HEK293 (cell line): Measurements from ENCODE around the gene GPR39.

Experiments used
- CTCF ChIA-PET: fragments of 350-600 bp; formaldehyde crosslinking; extraction: SDS; loops from one replicate; lab custom pipeline; 2021; ENCODE audit warnings: antibody characterized with exemption; lab: Yijun Ruan, JAX
- POLR2A ChIA-PET: fragments of 300-600 bp; formaldehyde crosslinking; extraction: SDS; loops from one replicate; lab custom pipeline; 2020; ENCODE audit warnings: antibody characterized with exemption, inconsistent platforms; lab: Yijun Ruan, JAX
- H3K27ac ChIP-seq: fragments of 200-500 bp; sonication (Bioruptor generic); 2 replicates; pipeline ENCODE4 v1.5.1; 2014; ENCODE audit warnings: low read depth, low read length, control low read depth, inconsistent platforms; ENCODE audit errors: extremely low read depth
- H3K36me3 ChIP-seq, 2 experiments: fragments of 200-500 bp in 1 of 2; sonication (Bioruptor generic) in 1 of 2; 1 replicate in 1 of 2; 2 replicates in 1 of 2; pipeline ENCODE4 v1.5.1; 2014 to 2017; ENCODE audit warnings: inconsistent platforms in 2 of 2, low read length in 2 of 2; ENCODE audit not compliant: control insufficient read depth in 2 of 2, insufficient read depth in 1 of 2
- H3K4me1 ChIP-seq: fragments of 200-500 bp; sonication (Bioruptor generic); 2 replicates; pipeline ENCODE4 v1.5.1; 2014; ENCODE audit warnings: mild to moderate bottlenecking, low read length, inconsistent platforms; ENCODE audit not compliant: control insufficient read depth, insufficient read depth
- H3K4me3 ChIP-seq: 2 replicates; pipeline ENCODE4 v1.5.1; 2011; ENCODE audit warnings: low read depth, mild to moderate bottlenecking, control low read depth, low read length, moderate library complexity
- H3K9me3 ChIP-seq: fragments of 200-500 bp; sonication (Bioruptor generic); 2 replicates; pipeline ENCODE4 v1.5.1; 2014; ENCODE audit warnings: low read depth, low read length, inconsistent platforms; ENCODE audit not compliant: control insufficient read depth, insufficient read depth
- GLI4 ChIP-seq: fragments of 450-650 bp; formaldehyde crosslinking; IDR thresholded peaks from 2 replicates; pipeline ENCODE4 v1.5.1; 2016; ENCODE audit warnings: missing biosample characterization, missing genetic modification characterization
- KLF16 ChIP-seq: fragments of 450-650 bp; formaldehyde crosslinking; IDR thresholded peaks from 2 replicates; pipeline ENCODE4 v1.5.1; 2017; ENCODE audit warnings: missing biosample characterization, missing genetic modification characterization
- KLF9 ChIP-seq: fragments of 450-650 bp; formaldehyde crosslinking; IDR thresholded peaks from 2 replicates; pipeline ENCODE4 v1.5.1; 2016; ENCODE audit warnings: missing biosample characterization, missing genetic modification characterization, low read depth
- MZF1 ChIP-seq: fragments of 450-650 bp; formaldehyde crosslinking; IDR thresholded peaks from 2 replicates; pipeline ENCODE4 v1.5.1; 2017; ENCODE audit warnings: missing biosample characterization, missing genetic modification characterization, borderline replicate concordance
- ZBTB20 ChIP-seq: fragments of 450-650 bp; formaldehyde crosslinking; IDR thresholded peaks from 2 replicates; pipeline ENCODE4 v1.5.1; 2016; ENCODE audit warnings: missing biosample characterization, missing genetic modification characterization
- ZBTB7A ChIP-seq: fragments of 450-650 bp; formaldehyde crosslinking; IDR thresholded peaks from 2 replicates; pipeline ENCODE4 v1.5.1; 2016; ENCODE audit warnings: low read depth, missing biosample characterization, missing genetic modification characterization
- ZFP69B ChIP-seq: fragments of 450-650 bp; formaldehyde crosslinking; IDR thresholded peaks from 2 replicates; pipeline ENCODE4 v1.5.1; 2016; ENCODE audit warnings: missing biosample characterization, missing genetic modification characterization
- ZNF169 ChIP-seq: fragments of 450-650 bp; formaldehyde crosslinking; IDR thresholded peaks from 2 replicates; pipeline ENCODE4 v1.5.1; 2016; ENCODE audit warnings: missing biosample characterization, missing genetic modification characterization
- ZNF221 ChIP-seq: fragments of 450-650 bp; formaldehyde crosslinking; IDR thresholded peaks from 2 replicates; pipeline ENCODE4 v1.5.1; 2017; ENCODE audit warnings: missing biosample characterization, missing genetic modification characterization, borderline replicate concordance
- ZNF48 ChIP-seq: fragments of 450-650 bp; formaldehyde crosslinking; IDR thresholded peaks from 2 replicates; pipeline ENCODE4 v1.5.1; 2016; ENCODE audit warnings: missing biosample characterization, missing genetic modification characterization
- ZNF514 ChIP-seq: fragments of 450-650 bp; formaldehyde crosslinking; IDR thresholded peaks from 2 replicates; pipeline ENCODE4 v1.5.1; 2016; ENCODE audit warnings: missing biosample characterization, missing genetic modification characterization
- ZNF747 ChIP-seq: fragments of 450-650 bp; formaldehyde crosslinking; IDR thresholded peaks from 2 replicates; pipeline ENCODE4 v1.5.1; 2016; ENCODE audit warnings: missing biosample characterization, missing genetic modification characterization
- ZNF792 ChIP-seq: fragments of 450-650 bp; formaldehyde crosslinking; IDR thresholded peaks from 2 replicates; pipeline ENCODE4 v1.5.1; 2016; ENCODE audit warnings: missing biosample characterization, missing genetic modification characterization
- ZXDB ChIP-seq: fragments of 450-650 bp; formaldehyde crosslinking; IDR thresholded peaks from 2 replicates; pipeline ENCODE4 v1.5.1; 2016; ENCODE audit warnings: missing biosample characterization, missing genetic modification characterization
- TF ChIP-seq, protein P1 (sequence below): fragments of 450-650 bp; formaldehyde crosslinking; IDR thresholded peaks from 2 replicates; pipeline ENCODE4 v1.5.1; 2016; ENCODE audit warnings: missing biosample characterization, missing genetic modification characterization
- TF ChIP-seq, protein P2 (sequence below): fragments of 450-650 bp; formaldehyde crosslinking; IDR thresholded peaks from 2 replicates; pipeline ENCODE4 v1.5.1; 2016; ENCODE audit warnings: missing biosample characterization, missing genetic modification characterization
- TF ChIP-seq, protein P3 (sequence below): fragments of 450-650 bp; formaldehyde crosslinking; IDR thresholded peaks from 2 replicates; pipeline ENCODE4 v1.5.1; 2017; ENCODE audit warnings: missing biosample characterization, missing genetic modification characterization
- TF ChIP-seq, protein P4 (sequence below): fragments of 450-650 bp; IDR thresholded peaks from 2 replicates; pipeline ENCODE4 v1.5.1; 2018; ENCODE audit warnings: missing biosample characterization, mild to moderate bottlenecking, missing genetic modification characterization
- TF ChIP-seq, protein P5 (sequence below): fragments of 450-650 bp; formaldehyde crosslinking; IDR thresholded peaks from 2 replicates; pipeline ENCODE4; 2016; ENCODE audit warnings: missing biosample characterization, missing genetic modification characterization

The GPR39 gene

DNA sequence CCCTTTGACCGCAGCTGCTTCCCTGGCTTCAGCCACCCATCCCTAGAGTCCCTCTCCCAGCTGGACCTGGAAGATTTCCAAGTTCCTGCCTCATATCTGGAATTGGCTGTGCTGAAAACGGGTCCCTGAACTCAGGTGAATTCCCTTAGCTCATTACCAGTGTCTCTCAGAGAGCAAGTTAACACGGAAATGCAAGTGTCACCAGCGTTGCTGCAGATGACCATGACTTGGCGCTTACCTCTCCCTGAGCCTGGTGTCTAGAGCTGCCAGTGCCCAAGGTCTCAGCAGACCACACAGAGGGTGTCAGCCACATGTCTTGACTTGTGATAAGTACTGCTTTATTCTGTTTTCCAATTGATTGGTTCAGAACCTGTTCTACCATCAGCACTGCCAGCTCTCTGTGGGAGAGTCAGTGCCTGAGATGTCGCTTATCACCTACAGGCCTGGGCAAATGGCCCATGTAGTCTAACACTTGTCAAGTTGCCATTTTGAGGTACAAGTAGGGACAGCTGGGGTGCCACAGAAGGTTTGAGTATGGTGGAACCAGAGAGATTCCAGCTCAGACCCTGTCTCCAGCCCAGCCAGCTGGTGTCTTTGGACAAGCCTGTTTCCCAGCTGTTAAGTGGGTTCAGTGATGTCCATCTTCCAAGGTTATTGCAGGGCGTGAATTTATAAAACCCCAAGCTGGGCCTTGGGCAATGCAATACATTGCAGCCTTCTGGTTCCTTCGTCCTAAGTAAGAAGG, 204.7 kb downstream of the GPR39 start:
- no peak for TF ChIP-seq ZFP69B (tag by site-specific recombination)
- no peak for TF ChIP-seq ZNF792 (tag by site-specific recombination)
- TF ChIP-seq, protein P1, sequence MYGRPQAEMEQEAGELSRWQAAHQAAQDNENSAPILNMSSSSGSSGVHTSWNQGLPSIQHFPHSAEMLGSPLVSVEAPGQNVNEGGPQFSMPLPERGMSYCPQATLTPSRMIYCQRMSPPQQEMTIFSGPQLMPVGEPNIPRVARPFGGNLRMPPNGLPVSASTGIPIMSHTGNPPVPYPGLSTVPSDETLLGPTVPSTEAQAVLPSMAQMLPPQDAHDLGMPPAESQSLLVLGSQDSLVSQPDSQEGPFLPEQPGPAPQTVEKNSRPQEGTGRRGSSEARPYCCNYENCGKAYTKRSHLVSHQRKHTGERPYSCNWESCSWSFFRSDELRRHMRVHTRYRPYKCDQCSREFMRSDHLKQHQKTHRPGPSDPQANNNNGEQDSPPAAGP = no peak
- TF ChIP-seq, protein P2, sequence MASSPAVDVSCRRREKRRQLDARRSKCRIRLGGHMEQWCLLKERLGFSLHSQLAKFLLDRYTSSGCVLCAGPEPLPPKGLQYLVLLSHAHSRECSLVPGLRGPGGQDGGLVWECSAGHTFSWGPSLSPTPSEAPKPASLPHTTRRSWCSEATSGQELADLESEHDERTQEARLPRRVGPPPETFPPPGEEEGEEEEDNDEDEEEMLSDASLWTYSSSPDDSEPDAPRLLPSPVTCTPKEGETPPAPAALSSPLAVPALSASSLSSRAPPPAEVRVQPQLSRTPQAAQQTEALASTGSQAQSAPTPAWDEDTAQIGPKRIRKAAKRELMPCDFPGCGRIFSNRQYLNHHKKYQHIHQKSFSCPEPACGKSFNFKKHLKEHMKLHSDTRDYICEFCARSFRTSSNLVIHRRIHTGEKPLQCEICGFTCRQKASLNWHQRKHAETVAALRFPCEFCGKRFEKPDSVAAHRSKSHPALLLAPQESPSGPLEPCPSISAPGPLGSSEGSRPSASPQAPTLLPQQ = no peak
- POLR2A ChIA-PET = no interaction called here
- H3K9me3 ChIP-seq = no peaks in the 10 kb centered on the region
- no peaks in the 10 kb centered on the region for H3K4me1 ChIP-seq
- H3K36me3 ChIP-seq = no peaks in the 10 kb centered on the region
- CTCF ChIA-PET = interaction anchor here (0.6 kb wide), 1 partner anchor 792 kb away, joined by 3 read pairs; no protein-coding TSS in a partner anchor
- H3K27ac ChIP-seq = no peak overlapping the region
- H3K4me3 ChIP-seq = no peak overlapping the region

DNA sequence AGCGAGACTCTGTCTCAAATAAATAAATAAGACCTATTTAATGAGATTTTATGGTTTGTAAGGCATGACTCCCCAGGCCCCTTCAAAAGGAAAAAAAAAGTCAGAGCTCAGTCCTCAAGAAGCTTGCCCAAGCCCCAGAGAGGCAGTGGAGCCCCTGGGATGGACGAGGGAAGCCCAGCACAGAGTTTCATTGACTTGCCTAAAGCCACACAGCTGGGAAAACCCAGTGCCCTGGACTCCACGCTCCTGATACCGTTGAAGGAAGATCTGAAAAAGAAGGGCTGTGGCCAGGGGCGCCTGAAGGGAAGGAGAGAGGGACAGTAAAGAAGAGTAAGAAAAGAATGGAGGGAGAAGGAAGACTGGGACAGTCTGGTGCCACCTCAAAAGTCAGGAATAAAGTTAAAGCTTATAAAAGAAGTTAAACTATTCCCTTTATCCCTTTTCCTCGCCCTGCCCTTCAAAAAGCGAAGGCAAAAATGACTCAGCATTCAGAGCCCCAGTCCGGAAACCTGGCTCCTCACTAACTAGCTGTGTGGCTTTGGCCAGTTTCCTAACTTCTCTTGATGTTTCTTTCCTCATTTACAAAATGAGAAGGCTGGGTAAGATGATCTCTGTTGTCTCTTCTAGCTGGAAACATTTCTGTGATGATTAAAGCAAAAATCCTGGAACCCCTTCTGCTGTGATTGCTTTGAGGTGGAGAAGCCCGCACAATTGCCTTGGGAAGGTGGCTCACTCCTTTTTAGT, 206.7 kb downstream of the GPR39 start:
- H3K9me3 ChIP-seq = no peaks in the 10 kb centered on the region

More for the DNA sequence above, 206.7 kb downstream of the GPR39 start:
- no peaks in the 10 kb centered on the region for H3K36me3 ChIP-seq
- H3K4me3 ChIP-seq = no peak overlapping the region
- no peak overlapping the region for H3K27ac ChIP-seq
- H3K4me1 ChIP-seq = no peaks in the 10 kb centered on the region
- TF ChIP-seq KLF9 (tag by site-specific recombination) = no peak
- TF ChIP-seq GLI4 (tag by site-specific recombination) = no peak
- no peak for TF ChIP-seq ZNF514 (tag by site-specific recombination)
- TF ChIP-seq ZNF48 = no peak
- TF ChIP-seq ZXDB (tag by site-specific recombination) = no peak
- TF ChIP-seq, protein P3, sequence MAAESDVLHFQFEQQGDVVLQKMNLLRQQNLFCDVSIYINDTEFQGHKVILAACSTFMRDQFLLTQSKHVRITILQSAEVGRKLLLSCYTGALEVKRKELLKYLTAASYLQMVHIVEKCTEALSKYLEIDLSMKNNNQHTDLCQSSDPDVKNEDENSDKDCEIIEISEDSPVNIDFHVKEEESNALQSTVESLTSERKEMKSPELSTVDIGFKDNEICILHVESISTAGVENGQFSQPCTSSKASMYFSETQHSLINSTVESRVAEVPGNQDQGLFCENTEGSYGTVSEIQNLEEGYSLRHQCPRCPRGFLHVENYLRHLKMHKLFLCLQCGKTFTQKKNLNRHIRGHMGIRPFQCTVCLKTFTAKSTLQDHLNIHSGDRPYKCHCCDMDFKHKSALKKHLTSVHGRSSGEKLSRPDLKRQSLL (tag by site-specific recombination) = no peak
- TF ChIP-seq ZNF221 (tag by site-specific recombination) = no peak
- TF ChIP-seq ZNF169 = no peak
- no peak for TF ChIP-seq ZBTB7A (tag by site-specific recombination)
- no peak for TF ChIP-seq ZFP69B (tag by site-specific recombination)
- TF ChIP-seq, protein P4, sequence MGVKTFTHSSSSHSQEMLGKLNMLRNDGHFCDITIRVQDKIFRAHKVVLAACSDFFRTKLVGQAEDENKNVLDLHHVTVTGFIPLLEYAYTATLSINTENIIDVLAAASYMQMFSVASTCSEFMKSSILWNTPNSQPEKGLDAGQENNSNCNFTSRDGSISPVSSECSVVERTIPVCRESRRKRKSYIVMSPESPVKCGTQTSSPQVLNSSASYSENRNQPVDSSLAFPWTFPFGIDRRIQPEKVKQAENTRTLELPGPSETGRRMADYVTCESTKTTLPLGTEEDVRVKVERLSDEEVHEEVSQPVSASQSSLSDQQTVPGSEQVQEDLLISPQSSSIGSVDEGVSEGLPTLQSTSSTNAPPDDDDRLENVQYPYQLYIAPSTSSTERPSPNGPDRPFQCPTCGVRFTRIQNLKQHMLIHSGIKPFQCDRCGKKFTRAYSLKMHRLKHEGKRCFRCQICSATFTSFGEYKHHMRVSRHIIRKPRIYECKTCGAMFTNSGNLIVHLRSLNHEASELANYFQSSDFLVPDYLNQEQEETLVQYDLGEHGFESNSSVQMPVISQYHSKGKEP (tag by site-specific recombination) = no peak
- TF ChIP-seq ZNF747 (tag by site-specific recombination) = no peak
- no peak for TF ChIP-seq ZBTB20 (tag by site-specific recombination)
- no peak for TF ChIP-seq KLF16 (tag by site-specific recombination)
- TF ChIP-seq, protein P5, sequence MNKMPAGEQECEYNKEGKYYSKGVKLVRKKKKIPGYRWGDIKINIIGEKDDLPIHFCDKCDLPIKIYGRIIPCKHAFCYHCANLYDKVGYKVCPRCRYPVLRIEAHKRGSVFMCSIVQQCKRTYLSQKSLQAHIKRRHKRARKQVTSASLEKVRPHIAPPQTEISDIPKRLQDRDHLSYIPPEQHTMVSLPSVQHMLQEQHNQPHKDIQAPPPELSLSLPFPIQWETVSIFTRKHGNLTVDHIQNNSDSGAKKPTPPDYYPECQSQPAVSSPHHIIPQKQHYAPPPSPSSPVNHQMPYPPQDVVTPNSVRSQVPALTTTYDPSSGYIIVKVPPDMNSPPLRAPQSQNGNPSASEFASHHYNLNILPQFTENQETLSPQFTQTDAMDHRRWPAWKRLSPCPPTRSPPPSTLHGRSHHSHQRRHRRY = no peak
- no peak for TF ChIP-seq MZF1
- TF ChIP-seq, all 188 proteins: peak for 0
- CTCF ChIA-PET = interaction anchor here (0.7 to 1.4 kb wide), 2 partner anchors 13 to 991 kb away, joined by 3 read pairs; no protein-coding TSS in a partner anchor
- POLR2A ChIA-PET = no interaction called here
